Neural progenitor cell (in vitro differentiated cells): Measurements from ENCODE around the gene GNPTAB. TPM values are rescaled to one million over a fixed set of nuclear protein-coding genes. Genes with fewer than 3 reads are reported as not detected.

ENCODE experiments used
- DNase-seq: peaks from one replicate; pipeline ENCODE4 v3.0.0-alpha.2; 2016; ENCODE audit warnings: low spot score
- H2AFZ ChIP-seq: fragments of 200-600 bp; sonication (generic); replicated peaks from 2 replicates; pipeline ENCODE4 v1.6.1; 2016; ENCODE audit warnings: antibody characterized with exemption
- H3F3A ChIP-seq: fragments of 200-600 bp; sonication (generic); 2 replicates; pipeline ENCODE4 v1.6.1; 2016; ENCODE audit warnings: antibody characterized with exemption, low read depth
- H3K27ac ChIP-seq: fragments of 200-600 bp; sonication (generic); 2 replicates; pipeline ENCODE4 v1.5.1; 2016; ENCODE audit warnings: mild to moderate bottlenecking
- H3K27me3 ChIP-seq: fragments of 200-600 bp; sonication (generic); 2 replicates; pipeline ENCODE4 v1.6.1; 2016; ENCODE audit warnings: mild to moderate bottlenecking, moderate library complexity
- H3K36me3 ChIP-seq: fragments of 200-600 bp; sonication (generic); 2 replicates; pipeline ENCODE4 v1.5.1; 2016
- H3K4me1 ChIP-seq: fragments of 200-600 bp; sonication (generic); 2 replicates; pipeline ENCODE4 v1.6.1; 2016; ENCODE audit warnings: mixed run types
- H3K4me2 ChIP-seq: fragments of 200-600 bp; sonication (generic); 2 replicates; pipeline ENCODE4 v1.6.1; 2016
- H3K4me3 ChIP-seq: fragments of 200-600 bp; sonication (generic); 2 replicates; pipeline ENCODE4 v1.5.1; 2016
- H3K79me2 ChIP-seq: fragments of 200-600 bp; sonication (generic); 2 replicates; pipeline ENCODE4 v1.6.1; 2016; ENCODE audit warnings: low read depth
- H3K9ac ChIP-seq: fragments of 200-600 bp; sonication (generic); 2 replicates; pipeline ENCODE4 v1.6.1; 2016
- H3K9me3 ChIP-seq: fragments of 200-600 bp; sonication (generic); 2 replicates; pipeline ENCODE4 v1.5.1; 2016; ENCODE audit warnings: low read depth
- H4K20me1 ChIP-seq: fragments of 200-600 bp; sonication (generic); 2 replicates; pipeline ENCODE4 v1.6.1; 2016; ENCODE audit warnings: low read depth
- H3K27ac Mint-ChIP-seq: 3 replicates; pipeline ENCODE4 v1.8.0; 2021; ENCODE audit warnings: mixed read lengths
- H3K27me3 Mint-ChIP-seq: 2 replicates; pipeline ENCODE4 v1.8.0; 2022; ENCODE audit warnings: low read depth, mild to moderate bottlenecking, inconsistent platforms, moderate library complexity, mixed read lengths; ENCODE audit not compliant: insufficient read depth
- H3K36me3 Mint-ChIP-seq: 3 replicates; pipeline ENCODE4 v1.8.0; 2021; ENCODE audit warnings: mixed read lengths
- H3K4me1 Mint-ChIP-seq: 3 replicates; pipeline ENCODE4 v1.8.0; 2021; ENCODE audit warnings: mixed read lengths
- H3K4me3 Mint-ChIP-seq: 3 replicates; pipeline ENCODE4 v1.8.0; 2021; ENCODE audit warnings: mild to moderate bottlenecking, moderate library complexity, mixed read lengths
- H3K9me3 Mint-ChIP-seq: 3 replicates; pipeline ENCODE4 v1.8.0; 2020; ENCODE audit warnings: mixed read lengths
- EZH2 ChIP-seq: fragments of 200-600 bp; sonication (generic); IDR thresholded peaks from 2 replicates; pipeline ENCODE4 v1.6.1; 2017; ENCODE audit warnings: antibody characterized with exemption, mild to moderate bottlenecking, moderate library complexity
- EZH2phosphoT487 ChIP-seq: fragments of 200-600 bp; sonication (generic); IDR thresholded peaks from 2 replicates; pipeline ENCODE4 v1.6.1; 2017; ENCODE audit warnings: antibody characterized with exemption
- total RNA-seq: library from RNA; depleted of rRNA; stranded (reverse); fragments of >200 nt; gene quantifications from 2 replicates; pipeline ENCODE4 v1.2.3, GENCODE V29; 2015; ENCODE audit warnings: low replicate concordance
- TF ChIP-seq, protein P1 (sequence below): fragments of 200-600 bp; sonication (generic); IDR thresholded peaks from 2 replicates; pipeline ENCODE4 v1.5.1; 2017; ENCODE audit warnings: antibody characterized with exemption, mild to moderate bottlenecking

The GNPTAB gene
- total RNA-seq, 1 donor from 2014 or later, result 24.0 TPM

DNA sequence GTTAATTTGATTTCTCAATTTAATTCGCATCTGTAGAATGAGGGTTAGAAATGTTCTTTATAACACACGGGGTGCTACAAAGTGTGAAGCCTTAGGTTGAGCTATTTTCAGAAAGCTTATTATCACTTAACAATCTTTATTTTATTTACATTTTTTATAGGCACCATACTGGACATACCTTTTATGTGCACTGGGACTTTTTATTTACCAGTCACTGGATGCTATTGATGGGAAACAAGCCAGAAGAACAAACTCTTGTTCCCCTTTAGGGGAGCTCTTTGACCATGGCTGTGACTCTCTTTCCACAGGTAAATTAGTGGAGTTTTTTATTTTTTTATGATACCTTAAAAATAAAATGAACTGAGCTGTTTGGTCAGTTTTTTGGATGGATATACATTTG, 116.8 kb downstream of the GNPTAB start:
- DNase-seq, result no peak
- H3K9me3 Mint-ChIP-seq, result no peaks in the 10 kb centered on the region
- H3K9ac ChIP-seq, result no peak overlapping the region
- H3K27ac Mint-ChIP-seq, result no peak overlapping the region
- H3F3A ChIP-seq, result no peaks in the 10 kb centered on the region
- peaks cover 2% of the 10 kb centered on the region for H3K36me3 Mint-ChIP-seq
- H3K4me1 Mint-ChIP-seq, result peaks cover 19% of the 10 kb centered on the region
- no peak overlapping the region for H3K4me3 ChIP-seq
- H4K20me1 ChIP-seq, result no peaks in the 10 kb centered on the region
- H3K4me1 ChIP-seq, result no peaks in the 10 kb centered on the region
- H3K27me3 ChIP-seq, result no peaks in the 10 kb centered on the region
- no peak overlapping the region for H3K4me2 ChIP-seq
- H3K27me3 Mint-ChIP-seq, result peaks cover 3% of the 10 kb centered on the region
- H3K4me3 Mint-ChIP-seq, result no peak overlapping the region
- no peak for TF ChIP-seq EZH2phosphoT487
- TF ChIP-seq EZH2, result no peak
- TF ChIP-seq, protein P1, sequence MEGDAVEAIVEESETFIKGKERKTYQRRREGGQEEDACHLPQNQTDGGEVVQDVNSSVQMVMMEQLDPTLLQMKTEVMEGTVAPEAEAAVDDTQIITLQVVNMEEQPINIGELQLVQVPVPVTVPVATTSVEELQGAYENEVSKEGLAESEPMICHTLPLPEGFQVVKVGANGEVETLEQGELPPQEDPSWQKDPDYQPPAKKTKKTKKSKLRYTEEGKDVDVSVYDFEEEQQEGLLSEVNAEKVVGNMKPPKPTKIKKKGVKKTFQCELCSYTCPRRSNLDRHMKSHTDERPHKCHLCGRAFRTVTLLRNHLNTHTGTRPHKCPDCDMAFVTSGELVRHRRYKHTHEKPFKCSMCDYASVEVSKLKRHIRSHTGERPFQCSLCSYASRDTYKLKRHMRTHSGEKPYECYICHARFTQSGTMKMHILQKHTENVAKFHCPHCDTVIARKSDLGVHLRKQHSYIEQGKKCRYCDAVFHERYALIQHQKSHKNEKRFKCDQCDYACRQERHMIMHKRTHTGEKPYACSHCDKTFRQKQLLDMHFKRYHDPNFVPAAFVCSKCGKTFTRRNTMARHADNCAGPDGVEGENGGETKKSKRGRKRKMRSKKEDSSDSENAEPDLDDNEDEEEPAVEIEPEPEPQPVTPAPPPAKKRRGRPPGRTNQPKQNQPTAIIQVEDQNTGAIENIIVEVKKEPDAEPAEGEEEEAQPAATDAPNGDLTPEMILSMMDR, result no peak
- H3K36me3 ChIP-seq, result no peaks in the 10 kb centered on the region
- H2AFZ ChIP-seq, result no peak overlapping the region
- H3K9me3 ChIP-seq, result no peaks in the 10 kb centered on the region
- no peaks in the 10 kb centered on the region for H3K79me2 ChIP-seq
- H3K27ac ChIP-seq, result no peak overlapping the region

- Histone ChIP-seq H2AFZ (no peak overlapping the region), H3K4me2 (no peak overlapping the region), H3K27ac (no peak overlapping the region), H3K36me3 (no peaks in the 10 kb centered on the region), H3K79me2 (no peaks in the 10 kb centered on the region), H4K20me1 (no peaks in the 10 kb centered on the region), H3K27me3 (no peaks in the 10 kb centered on the region), H3K4me1 (no peaks in the 10 kb centered on the region), H3F3A (no peaks in the 10 kb centered on the region), H3K9ac (no peak overlapping the region), H3K9me3 (no peaks in the 10 kb centered on the region), H3K4me3 (no peak overlapping the region)
- TF ChIP-seq, protein P1, result no peak
- TF ChIP-seq EZH2 (no peak), EZH2phosphoT487 (no peak)
- Mint-ChIP-seq H3K4me3 (peak overlapping the region; percentile 67), H3K27ac (peak overlapping the region; percentile 92), H3K36me3 (no peaks in the 10 kb centered on the region), H3K27me3 (peaks cover 3% of the 10 kb centered on the region), H3K4me1 (peaks cover 19% of the 10 kb centered on the region), H3K9me3 (no peaks in the 10 kb centered on the region)
- peak; percentile 4 for DNase-seq
Observed at GRCh38 chr12:101713059-101713682, 117.6 kb downstream of the GNPTAB start.

- Histone ChIP-seq H3K79me2 (no peaks in the 10 kb centered on the region), H3K4me3 (no peak overlapping the region), H4K20me1 (no peaks in the 10 kb centered on the region), H3K36me3 (no peaks in the 10 kb centered on the region), H3K9me3 (no peaks in the 10 kb centered on the region), H3K4me1 (no peaks in the 10 kb centered on the region), H3F3A (no peaks in the 10 kb centered on the region), H3K27me3 (no peaks in the 10 kb centered on the region), H3K9ac (no peak overlapping the region), H2AFZ (no peak overlapping the region), H3K4me2 (no peak overlapping the region), H3K27ac (no peak overlapping the region)
- H3K27me3 Mint-ChIP-seq, result peaks cover 3% of the 10 kb centered on the region
- no peak overlapping the region for H3K4me3 Mint-ChIP-seq
- H3K36me3 Mint-ChIP-seq, result no peaks in the 10 kb centered on the region
- H3K27ac Mint-ChIP-seq, result no peak overlapping the region
- no peaks in the 10 kb centered on the region for H3K9me3 Mint-ChIP-seq
- peaks cover 19% of the 10 kb centered on the region for H3K4me1 Mint-ChIP-seq
- DNase-seq, result no peak
- no peak for TF ChIP-seq EZH2
- TF ChIP-seq, protein P1, result no peak
- no peak for TF ChIP-seq EZH2phosphoT487
Observed at GRCh38 chr12:101710288-101710687, 120.5 kb downstream of the GNPTAB start.
